ENCODE measurements around the gene ABO. TPM values are rescaled to one million over a fixed set of nuclear protein-coding genes. Genes with fewer than 3 reads are reported as not detected.
"Not testable (repeated sequence)": the region's sequence is repeated elsewhere in the genome, so short reads cannot be mapped to it uniquely, and the experiment has no call there.

ABO gene
- total RNA-seq, 1 experiment from 2014 or later: not detected

DNA sequence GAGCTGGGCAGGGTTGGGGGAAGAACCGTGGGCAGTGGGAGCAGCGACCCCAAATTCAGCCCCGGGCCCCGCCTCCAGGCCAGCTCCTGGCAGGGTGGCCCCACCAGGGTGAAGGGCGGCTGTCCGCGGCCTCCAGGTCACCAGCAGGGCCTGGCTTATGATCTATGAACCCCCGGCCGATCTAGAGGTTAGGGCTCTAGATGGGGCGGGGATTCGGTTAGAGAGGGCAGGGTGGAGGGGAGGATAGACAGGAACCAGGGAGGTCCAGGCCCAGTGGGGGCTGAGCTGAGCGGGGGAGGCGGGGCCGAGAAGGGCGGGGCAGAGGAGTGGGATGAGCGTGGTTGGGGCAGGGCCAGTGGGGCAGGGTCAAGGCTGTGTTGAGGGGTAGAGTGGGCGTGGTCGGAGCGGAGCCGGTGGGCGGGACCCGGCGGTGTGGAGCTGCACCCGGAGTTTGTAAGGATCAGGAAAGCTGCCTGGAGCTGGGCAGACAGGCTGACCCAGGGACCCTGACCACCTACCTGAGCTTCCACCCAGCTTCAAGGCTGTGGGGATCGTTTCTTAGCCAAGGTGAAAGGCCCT lies 36.6 kb downstream of the ABO start:
- Histone ChIP-seq H3K4me3 (peak overlapping the region; percentile 31), H3K9me3 (no peaks in the 10 kb centered on the region), H3K27me3 (no peaks in the 10 kb centered on the region), H3K36me3 (no peaks in the 10 kb centered on the region)
- peak; percentile 88 for DNase-seq

- no peak for DNase-seq
- Histone ChIP-seq H3K4me3 (no peak overlapping the region), H3K27me3 (no peaks in the 10 kb centered on the region), H3K9me3 (no peaks in the 10 kb centered on the region), H3K36me3 (no peaks in the 10 kb centered on the region)
Observed at GRCh38 chr9:133237035-133237731, 37.8 kb downstream of the ABO start.

- not testable (repeated sequence) for H3K27me3 ChIP-seq, H3K4me3 ChIP-seq, H3K36me3 ChIP-seq, H3K9me3 ChIP-seq, DNase-seq
Observed at GRCh38 chr9:133236291-133237034, 38.5 kb downstream of the ABO start.

GRCh38 chr9:133235549-133236222 lies 39.3 kb downstream of the ABO start:
- Histone ChIP-seq H3K36me3 (no peaks in the 10 kb centered on the region), H3K27me3 (no peaks in the 10 kb centered on the region), H3K9me3 (no peaks in the 10 kb centered on the region), H3K4me3 (no peak overlapping the region)
- DNase-seq: no peak

- DNase-seq: no peak
- no peaks in the 10 kb centered on the region for H3K27me3 ChIP-seq
- no peaks in the 10 kb centered on the region for H3K36me3 ChIP-seq
- no peak overlapping the region for H3K4me3 ChIP-seq
- no peaks in the 10 kb centered on the region for H3K9me3 ChIP-seq
Observed at GRCh38 chr9:133234577-133235322, 40.3 kb downstream of the ABO start.

- H3K36me3 ChIP-seq: no peaks in the 10 kb centered on the region
- H3K9me3 ChIP-seq: no peaks in the 10 kb centered on the region
- H3K27me3 ChIP-seq: no peaks in the 10 kb centered on the region
- H3K4me3 ChIP-seq: no peak overlapping the region
- DNase-seq: no peak
Observed at GRCh38 chr9:133233681-133234432, 41.1 kb downstream of the ABO start.

- DNase-seq, H3K4me3 ChIP-seq, H3K36me3 ChIP-seq, H3K9me3 ChIP-seq, H3K27me3 ChIP-seq: not testable (repeated sequence)
Observed at GRCh38 chr9:133231934-133232568, 43.0 kb downstream of the ABO start.

DNA sequence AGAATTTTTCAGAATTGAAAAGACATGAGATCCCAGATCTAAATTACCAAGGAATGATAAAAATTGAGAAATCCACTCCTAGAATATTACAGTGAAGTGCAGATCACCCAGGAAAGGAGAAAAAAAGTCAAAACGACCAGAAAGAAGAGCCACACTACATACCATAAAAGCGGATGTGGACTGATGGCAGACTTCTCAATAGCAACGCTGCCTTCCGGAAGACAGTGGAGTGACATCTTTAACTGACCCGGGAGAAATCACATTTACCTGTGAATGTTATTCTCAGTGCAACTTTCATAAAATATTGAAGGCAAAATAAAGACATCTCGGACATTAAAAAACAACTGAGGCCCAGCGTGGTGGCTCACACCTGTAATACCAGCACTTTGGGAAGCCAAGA lies 44.5 kb downstream of the ABO start:
- H3K4me3 ChIP-seq, H3K27me3 ChIP-seq, H3K36me3 ChIP-seq, DNase-seq, H3K9me3 ChIP-seq: not testable (repeated sequence)

DNA sequence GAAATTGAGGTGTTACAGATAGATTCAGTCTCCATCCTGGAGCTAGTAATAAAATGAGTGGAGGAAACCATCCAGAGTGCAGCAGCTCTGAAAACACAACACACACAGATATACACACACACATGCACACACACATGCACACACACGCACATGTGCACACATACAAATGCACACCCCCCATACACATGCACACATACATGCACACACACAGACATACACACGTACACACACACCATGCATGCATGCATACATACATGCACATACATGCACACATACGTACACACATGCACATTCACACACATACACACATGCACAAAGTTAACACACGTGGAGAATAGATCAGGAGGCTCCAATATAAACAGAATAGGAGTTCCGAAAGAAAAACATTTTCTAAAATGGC lies 44.9 kb downstream of the ABO start:
- DNase-seq: no peak

GRCh38 chr9:133228474-133229193 lies 46.4 kb downstream of the ABO start:
- DNase-seq, H3K27me3 ChIP-seq, H3K9me3 ChIP-seq, H3K4me3 ChIP-seq, H3K36me3 ChIP-seq: not testable (repeated sequence)

More for the DNA sequence above, 44.9 kb downstream of the ABO start:
- Histone ChIP-seq H3K9me3 (no peaks in the 10 kb centered on the region), H3K36me3 (no peaks in the 10 kb centered on the region), H3K4me3 (no peak overlapping the region), H3K27me3 (no peaks in the 10 kb centered on the region)

DNA sequence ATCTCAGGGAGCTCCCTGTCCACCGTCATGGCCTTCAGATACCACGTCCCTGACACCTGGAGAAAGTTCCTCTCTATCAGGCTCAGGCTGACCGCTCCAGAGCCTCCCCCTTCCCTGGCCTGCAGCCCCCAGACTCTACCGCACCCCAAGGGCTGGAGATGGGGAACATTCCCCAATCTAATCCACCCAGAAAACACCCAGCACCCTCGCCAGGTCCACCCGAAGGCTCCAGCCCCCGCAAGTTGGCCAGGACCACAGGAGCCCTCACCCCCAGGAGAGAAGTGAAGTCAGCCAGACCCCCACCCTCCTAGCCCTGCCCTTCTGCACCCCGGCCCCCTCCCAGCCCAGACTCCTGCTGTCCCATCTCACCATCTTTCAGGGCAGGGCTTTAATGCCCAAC lies 47.0 kb downstream of the ABO start:
- not testable (repeated sequence) for DNase-seq, H3K9me3 ChIP-seq, H3K4me3 ChIP-seq

GRCh38 chr9:133227242-133227860 lies 47.6 kb downstream of the ABO start:
- Histone ChIP-seq H3K27me3 (no peaks in the 10 kb centered on the region), H3K36me3 (no peaks in the 10 kb centered on the region), H3K9me3 (no peaks in the 10 kb centered on the region), H3K4me3 (no peak overlapping the region)
- no peak for DNase-seq

More for the DNA sequence above, 47.0 kb downstream of the ABO start:
- not testable (repeated sequence) for H3K36me3 ChIP-seq, H3K27me3 ChIP-seq

GRCh38 chr9:133226219-133227171 lies 48.5 kb downstream of the ABO start:
- Histone ChIP-seq H3K27me3 (no peaks in the 10 kb centered on the region), H3K9me3 (no peaks in the 10 kb centered on the region), H3K4me3 (no peak overlapping the region), H3K36me3 (no peaks in the 10 kb centered on the region)
- DNase-seq: no peak
